ENCODE data around the gene REPS1. TPM values are rescaled to one million over a fixed set of nuclear protein-coding genes. Genes with fewer than 3 reads are reported as not detected.

The REPS1 gene
- polyA plus RNA-seq, 1 of the 3 experiments (the other 2 are of a cell fraction), result 26.2 TPM

GRCh38 chr6:139020689-139021088 lies 32.6 kb upstream of the REPS1 start:
- DNase-seq, result no peak
- H3K4me1 ChIP-seq (ENCODE audit: control insufficient read depth in 1 of 2, insufficient read depth in 2 of 2, low read depth in 1 of 2, low read length in 1 of 2), result no peaks in the 10 kb centered on the region; a peak in 1 of 4 replicates
- H3K9me3 ChIP-seq, result no peaks in the 10 kb centered on the region
- H3K36me3 ChIP-seq (replicated peaks in 1 of 2; ENCODE audit: control insufficient read depth in 1 of 2, insufficient read depth in 2 of 2, low read length in 1 of 2), result no peaks in the 10 kb centered on the region
- ChIA-PET CTCF (interaction anchor here (4.5 kb wide), 1 partner anchor 32 kb away, joined by 12 read pairs; the partner anchor contains the start of gene REPS1), POLR2A (no interaction called here)
- 87% methylated on average over 3 of the region's 3 CpGs for WGBS (ENCODE audit: low lambda C conversion rate)
- no peaks in the 10 kb centered on the region for H3K79me2 ChIP-seq (ENCODE audit: insufficient read depth)
- no peaks in the 10 kb centered on the region for H3F3A ChIP-seq (replicated peaks; ENCODE audit: insufficient read depth)
- no peak overlapping the region for H3K4me3 ChIP-seq (ENCODE audit: low read depth in 2 of 2, low read length in 1 of 2)
- H2AFZ ChIP-seq (ENCODE audit: low read depth), result no peak overlapping the region
- H3K4me2 ChIP-seq, result no peak overlapping the region
- no peaks in the 10 kb centered on the region for H3K27me3 ChIP-seq (ENCODE audit: insufficient read depth)
- TF ChIP-seq JUND (IDR thresholded peaks at IDR 0.05), result no peak
- no peaks in the 10 kb centered on the region for H3K9me2 ChIP-seq
- no peak overlapping the region for H3K9ac ChIP-seq
- no peak overlapping the region for H3K27ac ChIP-seq (ENCODE audit: low read depth in 2 of 2, low read length in 1 of 2)
- no peaks in the 10 kb centered on the region for H4K20me1 ChIP-seq (ENCODE audit: insufficient read depth)

GRCh38 chr6:139019722-139020121 lies 31.7 kb upstream of the REPS1 start:
- Histone ChIP-seq H3K36me3 (replicated peaks in 1 of 2; ENCODE audit: control insufficient read depth in 1 of 2, insufficient read depth in 2 of 2, low read length in 1 of 2) (no peaks in the 10 kb centered on the region), H3K9me3 (no peaks in the 10 kb centered on the region), H3K9me2 (no peaks in the 10 kb centered on the region), H3K4me3 (ENCODE audit: low read depth in 2 of 2, low read length in 1 of 2) (no peak overlapping the region), H3F3A (replicated peaks; ENCODE audit: insufficient read depth) (no peaks in the 10 kb centered on the region), H4K20me1 (ENCODE audit: insufficient read depth) (no peaks in the 10 kb centered on the region), H3K9ac (no peak overlapping the region), H3K4me2 (no peak overlapping the region), H3K4me1 (ENCODE audit: control insufficient read depth in 1 of 2, insufficient read depth in 2 of 2, low read depth in 1 of 2, low read length in 1 of 2) (no peaks in the 10 kb centered on the region; a peak in 1 of 4 replicates), H3K79me2 (ENCODE audit: insufficient read depth) (no peaks in the 10 kb centered on the region), H2AFZ (ENCODE audit: low read depth) (no peak overlapping the region), H3K27me3 (ENCODE audit: insufficient read depth) (no peaks in the 10 kb centered on the region), H3K27ac (ENCODE audit: low read depth in 2 of 2, low read length in 1 of 2) (no peak overlapping the region)
- CTCF ChIA-PET, result interaction anchor here (4.5 kb wide), 1 partner anchor 31 kb away, joined by 12 read pairs; the partner anchor contains the start of gene REPS1
- whole genome bisulfite sequencing (ENCODE audit: low lambda C conversion rate), result 86% methylated on average over 2 of the region's 2 CpGs
- TF ChIP-seq JUND (IDR thresholded peaks at IDR 0.05) (no peak), CHD2 (IDR thresholded peaks at IDR 0.05; ENCODE audit: low read length, partially characterized antibody) (no peak), USF2 (IDR thresholded peaks at IDR 0.05; ENCODE audit: borderline replicate concordance, low read depth, low read length) (no peak), ELF1 (IDR thresholded peaks at IDR 0.05) (no peak), RFX5 (IDR thresholded peaks at IDR 0.05; ENCODE audit: low read length) (no peak), RAD21 (IDR thresholded peaks at IDR 0.05; ENCODE audit: low read length) (no peak), MXI1 (IDR thresholded peaks at IDR 0.05; ENCODE audit: low read depth, low read length) (no peak), GATA2 (CRISPR knock-in tag; IDR thresholded peaks at IDR 0.05) (no peak), POLR2AphosphoS5 (IDR thresholded peaks at IDR 0.05; ENCODE audit: low read depth, low read length) (no peak), RXRA (IDR thresholded peaks at IDR 0.05; ENCODE audit: borderline replicate concordance, low read depth) (no peak), FOSL2 (IDR thresholded peaks at IDR 0.05; ENCODE audit: borderline replicate concordance, low read depth) (no peak)
- TF ChIP-seq, protein P1, sequence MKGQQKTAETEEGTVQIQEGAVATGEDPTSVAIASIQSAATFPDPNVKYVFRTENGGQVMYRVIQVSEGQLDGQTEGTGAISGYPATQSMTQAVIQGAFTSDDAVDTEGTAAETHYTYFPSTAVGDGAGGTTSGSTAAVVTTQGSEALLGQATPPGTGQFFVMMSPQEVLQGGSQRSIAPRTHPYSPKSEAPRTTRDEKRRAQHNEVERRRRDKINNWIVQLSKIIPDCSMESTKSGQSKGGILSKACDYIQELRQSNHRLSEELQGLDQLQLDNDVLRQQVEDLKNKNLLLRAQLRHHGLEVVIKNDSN (IDR thresholded peaks at IDR 0.05; ENCODE audit: borderline replicate concordance, low read depth), result no peak
- no peak for DNase-seq
- POLR2A ChIA-PET, result no interaction called here
